Activated naive CD4-positive, alpha-beta T cell treated with anti-CD3 and anti-CD28 coated beads, Interleukin-2, amount 10 ng/mL, durations not matched to agents 7 days and 5 days (primary cell): Measurements from ENCODE around the gene TYRO3.
"Not testable (repeated sequence)": the region's sequence is repeated elsewhere in the genome, so short reads cannot be mapped to it uniquely, and the experiment has no call there.

Experiments used
- CTCF ChIA-PET: fragments of 350-600 bp; sonication (Branson Sonifier 250); formaldehyde crosslinking; loops from one replicate; lab custom pipeline; 2021; ENCODE audit warnings: antibody characterized with exemption; lab: Charles Lee
- DNase-seq: peaks from one replicate; pipeline ENCODE4 v3.0.0-alpha.2; 2020
- H3K27ac Mint-ChIP-seq: one replicate; pipeline ENCODE4 v1.8.0; 2021; ENCODE audit warnings: mild to moderate bottlenecking, moderate library complexity, mixed read lengths
- H3K27me3 Mint-ChIP-seq: one replicate; pipeline ENCODE4 v1.8.0; 2021; ENCODE audit warnings: mild to moderate bottlenecking, mixed read lengths
- H3K36me3 Mint-ChIP-seq: one replicate; pipeline ENCODE4 v1.8.0; 2021; ENCODE audit warnings: mixed read lengths
- H3K4me1 Mint-ChIP-seq: one replicate; pipeline ENCODE4 v1.8.0; 2021; ENCODE audit warnings: mixed read lengths
- H3K4me3 Mint-ChIP-seq: one replicate; pipeline ENCODE4 v1.8.0; 2021; ENCODE audit warnings: mild to moderate bottlenecking, moderate library complexity, mixed read lengths
- H3K9me3 Mint-ChIP-seq: one replicate; pipeline ENCODE4 v1.8.0; 2021; ENCODE audit warnings: mixed read lengths

Gene TYRO3

DNA sequence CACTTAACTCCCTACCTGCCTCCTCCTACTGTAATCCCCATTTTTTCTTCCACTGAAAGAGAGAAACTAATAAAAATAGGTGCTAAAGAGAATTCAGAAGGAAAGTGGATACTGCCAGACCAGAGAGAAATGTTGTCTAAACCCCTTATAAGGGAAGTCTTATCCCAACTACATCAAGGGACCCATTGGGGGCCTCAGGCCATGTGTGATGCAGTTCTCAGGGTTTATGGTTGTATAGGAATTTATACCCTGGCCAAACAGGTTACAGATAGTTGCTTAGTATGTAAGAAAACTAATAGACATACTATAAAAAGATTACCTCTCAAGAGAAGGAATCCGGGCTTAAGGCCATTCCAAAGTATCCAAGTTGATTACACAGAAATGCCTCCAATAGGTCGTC is 30.6 kb downstream of the TYRO3 start:
- H3K4me1 Mint-ChIP-seq, CTCF ChIA-PET, H3K36me3 Mint-ChIP-seq, H3K4me3 Mint-ChIP-seq, H3K9me3 Mint-ChIP-seq, DNase-seq, H3K27ac Mint-ChIP-seq: not testable (repeated sequence)
- H3K27me3 Mint-ChIP-seq, result peaks cover 65% of the 10 kb centered on the region

DNA sequence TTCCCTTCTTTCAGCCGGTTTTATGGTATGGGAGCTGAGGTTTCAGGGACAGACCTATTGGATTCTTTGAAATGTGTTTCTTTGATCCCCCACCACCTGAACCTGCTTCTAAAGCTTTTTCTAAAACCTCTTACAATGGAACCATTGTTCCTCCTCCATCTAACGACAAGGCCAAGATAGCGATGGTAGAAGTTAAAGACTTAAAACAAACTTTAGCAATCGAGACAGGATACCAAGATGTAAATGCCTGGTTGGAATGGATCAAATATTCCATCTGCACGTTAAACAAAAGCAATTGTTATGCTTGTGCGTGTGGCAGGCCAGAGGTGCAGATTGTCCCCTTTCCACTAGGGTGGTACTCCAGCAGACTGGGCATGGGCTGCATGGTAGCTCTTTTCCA is 32.2 kb downstream of the TYRO3 start:
- H3K27me3 Mint-ChIP-seq, result peaks cover 54% of the 10 kb centered on the region
- H3K36me3 Mint-ChIP-seq, H3K27ac Mint-ChIP-seq, H3K4me3 Mint-ChIP-seq, DNase-seq, H3K9me3 Mint-ChIP-seq, H3K4me1 Mint-ChIP-seq: not testable (repeated sequence)
- CTCF ChIA-PET, result interaction anchor here (0.9 to 1.4 kb wide), 2 partner anchors 15 to 229 kb away, joined by 3 to 5 read pairs; no protein-coding TSS in a partner anchor

DNA sequence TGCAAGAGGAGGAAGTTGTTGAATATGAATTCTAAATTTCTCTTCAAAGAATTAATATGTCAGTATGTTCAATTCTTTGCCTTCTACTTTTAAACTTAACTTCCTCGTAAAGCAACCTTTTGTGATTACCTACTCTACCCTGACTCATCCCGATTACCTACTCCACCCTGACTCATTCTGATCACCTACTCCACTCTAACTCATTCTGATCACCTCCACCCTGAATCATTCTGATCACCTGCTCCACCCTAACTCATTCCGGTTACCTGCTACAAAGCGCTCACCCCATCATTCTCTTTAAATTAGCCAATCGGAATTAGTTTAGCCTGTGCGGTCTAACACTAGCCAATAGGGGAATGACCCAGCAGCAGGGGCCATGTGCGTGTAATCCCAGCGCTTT is 33.7 kb downstream of the TYRO3 start:
- H3K9me3 Mint-ChIP-seq, H3K4me1 Mint-ChIP-seq, H3K36me3 Mint-ChIP-seq, DNase-seq, H3K27ac Mint-ChIP-seq, H3K4me3 Mint-ChIP-seq: not testable (repeated sequence)
- CTCF ChIA-PET, result interaction anchor here (1.4 to 1.7 kb wide), 2 partner anchors 11 to 16 kb away, joined by 5 to 6 read pairs; no protein-coding TSS in a partner anchor
- peaks cover 43% of the 10 kb centered on the region for H3K27me3 Mint-ChIP-seq

DNA sequence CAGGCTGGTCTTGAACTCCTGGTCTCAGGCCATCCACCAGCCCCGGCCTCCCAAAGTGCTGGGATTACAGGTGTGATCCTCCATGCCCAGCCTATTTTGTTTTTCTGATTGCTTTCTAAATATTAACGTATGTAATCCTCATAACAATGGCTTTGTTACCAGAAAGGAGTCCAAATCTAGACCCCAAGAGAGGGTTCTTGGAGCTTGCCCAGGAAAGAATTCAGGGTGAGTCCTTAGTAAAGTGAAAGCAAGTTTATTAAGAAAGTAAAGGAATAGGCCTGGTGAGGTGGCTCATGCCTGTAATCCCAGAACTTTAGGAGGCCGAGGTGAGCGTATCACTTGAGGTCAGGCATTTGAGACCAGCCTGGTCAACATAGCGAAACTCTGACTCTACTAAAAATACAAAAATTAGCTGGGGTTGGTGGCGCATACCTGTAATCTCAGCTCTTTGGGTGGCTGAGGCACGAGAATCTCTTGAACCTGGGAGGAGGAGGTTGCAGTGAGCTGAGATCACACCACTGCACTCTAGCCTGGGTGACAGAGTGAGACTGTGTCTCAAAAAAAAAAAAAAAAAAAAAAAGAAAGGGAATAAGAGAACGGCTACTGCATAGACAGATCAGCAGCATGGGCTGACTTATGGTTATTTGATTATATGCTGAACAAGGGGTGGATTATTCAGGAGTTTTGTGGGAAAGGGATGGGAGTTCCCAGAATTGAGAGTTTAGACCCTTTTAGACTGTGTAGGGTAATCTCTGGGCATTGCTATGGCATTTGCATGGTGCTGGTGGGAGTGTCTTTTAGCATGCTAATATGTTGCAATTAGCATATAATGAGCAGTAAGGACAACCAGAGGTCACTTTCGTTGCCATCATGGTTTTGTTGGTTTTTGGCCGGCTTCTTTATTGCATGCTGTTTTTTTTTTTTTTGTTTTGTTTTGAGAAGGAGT is 36.1 kb downstream of the TYRO3 start:
- Mint-ChIP-seq H3K4me1 (no peaks in the 10 kb centered on the region), H3K27ac (no peak overlapping the region), H3K36me3 (no peaks in the 10 kb centered on the region), H3K4me3 (no peak overlapping the region), H3K27me3 (peaks cover 38% of the 10 kb centered on the region), H3K9me3 (no peaks in the 10 kb centered on the region)
- CTCF ChIA-PET, result interaction anchor here (0.5 kb wide), 1 partner anchor 504 kb away, joined by 4 read pairs; no protein-coding TSS in a partner anchor
- no peak for DNase-seq

DNA sequence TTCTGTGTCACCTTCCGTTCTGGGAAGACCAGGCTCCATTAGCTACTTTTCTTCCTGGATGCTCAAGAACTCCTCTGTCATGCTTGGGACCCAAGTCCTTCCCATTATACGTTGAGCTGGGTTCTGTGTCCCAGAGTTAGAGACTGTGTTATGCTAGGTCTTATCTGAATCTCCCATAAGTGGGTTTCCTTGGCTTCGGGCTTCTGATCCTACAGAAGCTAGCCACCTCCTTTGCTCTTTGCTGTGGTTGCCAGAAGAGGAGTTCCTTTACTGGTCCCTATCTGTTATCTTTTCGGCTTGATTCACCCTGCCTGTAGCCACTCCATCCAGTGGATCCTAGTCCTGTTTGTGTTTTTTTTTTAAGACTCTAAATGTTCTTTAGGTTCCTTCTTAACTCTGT is 38.0 kb downstream of the TYRO3 start:
- no peaks in the 10 kb centered on the region for H3K36me3 Mint-ChIP-seq
- no peaks in the 10 kb centered on the region for H3K9me3 Mint-ChIP-seq
- no peak for DNase-seq
- CTCF ChIA-PET, result no interaction called here
- no peaks in the 10 kb centered on the region for H3K4me1 Mint-ChIP-seq
- no peak overlapping the region for H3K27ac Mint-ChIP-seq
- H3K27me3 Mint-ChIP-seq, result peaks cover 39% of the 10 kb centered on the region
- no peak overlapping the region for H3K4me3 Mint-ChIP-seq

DNA sequence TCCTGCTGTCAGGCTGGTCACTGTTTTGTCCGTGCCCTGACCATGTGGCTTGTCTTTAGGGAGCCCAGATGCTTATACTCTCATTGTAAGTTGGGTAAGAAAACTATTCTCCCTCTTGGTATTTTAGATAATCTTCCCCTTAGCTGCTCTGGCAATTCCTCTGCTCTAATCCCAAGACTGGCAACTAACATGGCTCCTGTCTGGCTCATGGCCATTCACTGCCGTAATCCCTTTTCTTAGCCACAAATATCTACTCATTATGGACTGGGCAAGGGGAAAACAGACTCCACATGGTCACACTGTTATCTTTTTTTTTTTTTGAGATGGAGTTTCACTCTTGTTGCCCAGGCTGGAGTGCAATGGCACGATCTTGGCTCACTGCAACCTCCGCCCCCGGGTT is 38.8 kb downstream of the TYRO3 start:
- no peak for DNase-seq
- Mint-ChIP-seq H3K27me3 (peaks cover 43% of the 10 kb centered on the region), H3K4me1 (no peaks in the 10 kb centered on the region), H3K36me3 (no peaks in the 10 kb centered on the region), H3K4me3 (no peak overlapping the region), H3K9me3 (no peaks in the 10 kb centered on the region), H3K27ac (no peak overlapping the region)
- CTCF ChIA-PET, result no interaction called here

DNA sequence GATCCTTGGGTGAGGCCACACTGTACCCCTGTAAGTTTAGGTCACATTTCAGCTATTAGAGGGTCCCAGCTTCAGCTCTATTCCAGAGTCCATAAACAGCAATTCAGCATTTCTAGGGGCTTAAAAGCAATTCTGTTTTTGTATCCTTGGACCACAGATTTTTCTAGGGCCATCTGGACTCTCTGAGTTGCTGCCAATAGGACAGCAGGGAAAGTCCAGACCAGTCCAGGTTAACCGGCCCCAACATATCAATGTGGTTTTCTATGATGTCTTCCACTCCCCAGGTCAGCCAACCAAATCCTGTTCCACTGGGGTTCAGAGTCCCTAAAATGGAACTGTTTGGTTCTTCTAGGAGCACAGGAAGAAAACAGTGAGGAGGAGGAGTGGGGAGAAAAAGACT is 40.0 kb downstream of the TYRO3 start:
- Mint-ChIP-seq H3K4me3 (no peak overlapping the region), H3K9me3 (no peaks in the 10 kb centered on the region), H3K4me1 (peaks cover 3% of the 10 kb centered on the region), H3K27ac (no peak overlapping the region), H3K36me3 (no peaks in the 10 kb centered on the region), H3K27me3 (peaks cover 46% of the 10 kb centered on the region)
- CTCF ChIA-PET, result no interaction called here
- no peak for DNase-seq

DNA sequence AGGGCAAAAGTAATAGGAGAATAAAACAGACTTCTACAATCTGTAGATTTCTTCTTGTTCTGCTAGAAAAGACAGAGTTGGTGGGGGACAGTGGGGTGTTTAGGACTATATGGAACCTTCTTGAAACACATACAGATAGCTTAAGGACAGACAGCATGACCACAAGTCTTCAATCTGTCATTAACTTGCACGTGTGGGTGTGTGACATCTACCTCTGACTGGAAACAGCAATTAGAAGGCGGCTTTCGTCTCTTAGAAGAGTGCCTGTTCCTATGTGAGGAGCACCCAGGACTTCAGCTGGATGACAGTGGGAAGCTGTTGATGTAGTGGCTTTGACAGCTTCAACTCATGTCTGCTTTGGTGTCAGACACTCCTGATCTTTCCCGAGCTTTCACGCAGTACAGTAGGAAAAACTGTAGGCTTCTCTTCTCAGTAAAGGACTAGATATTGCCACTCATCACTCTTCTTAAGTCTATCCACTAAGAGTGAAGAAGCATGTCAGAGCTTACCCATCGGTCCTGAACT is 44.5 kb downstream of the TYRO3 start:
- CTCF ChIA-PET, result interaction anchor here (0.7 to 3.1 kb wide), 17 partner anchors 9 to 926 kb away, joined by 3 to 27 read pairs (median 6); partner anchors contain the start of gene MGA
- no peak for DNase-seq
- H3K27me3 Mint-ChIP-seq, result peaks cover 66% of the 10 kb centered on the region
- H3K9me3 Mint-ChIP-seq, result no peaks in the 10 kb centered on the region
- H3K27ac Mint-ChIP-seq, result no peak overlapping the region
- no peak overlapping the region for H3K4me3 Mint-ChIP-seq
- peaks cover 8% of the 10 kb centered on the region for H3K4me1 Mint-ChIP-seq
- no peaks in the 10 kb centered on the region for H3K36me3 Mint-ChIP-seq

DNA sequence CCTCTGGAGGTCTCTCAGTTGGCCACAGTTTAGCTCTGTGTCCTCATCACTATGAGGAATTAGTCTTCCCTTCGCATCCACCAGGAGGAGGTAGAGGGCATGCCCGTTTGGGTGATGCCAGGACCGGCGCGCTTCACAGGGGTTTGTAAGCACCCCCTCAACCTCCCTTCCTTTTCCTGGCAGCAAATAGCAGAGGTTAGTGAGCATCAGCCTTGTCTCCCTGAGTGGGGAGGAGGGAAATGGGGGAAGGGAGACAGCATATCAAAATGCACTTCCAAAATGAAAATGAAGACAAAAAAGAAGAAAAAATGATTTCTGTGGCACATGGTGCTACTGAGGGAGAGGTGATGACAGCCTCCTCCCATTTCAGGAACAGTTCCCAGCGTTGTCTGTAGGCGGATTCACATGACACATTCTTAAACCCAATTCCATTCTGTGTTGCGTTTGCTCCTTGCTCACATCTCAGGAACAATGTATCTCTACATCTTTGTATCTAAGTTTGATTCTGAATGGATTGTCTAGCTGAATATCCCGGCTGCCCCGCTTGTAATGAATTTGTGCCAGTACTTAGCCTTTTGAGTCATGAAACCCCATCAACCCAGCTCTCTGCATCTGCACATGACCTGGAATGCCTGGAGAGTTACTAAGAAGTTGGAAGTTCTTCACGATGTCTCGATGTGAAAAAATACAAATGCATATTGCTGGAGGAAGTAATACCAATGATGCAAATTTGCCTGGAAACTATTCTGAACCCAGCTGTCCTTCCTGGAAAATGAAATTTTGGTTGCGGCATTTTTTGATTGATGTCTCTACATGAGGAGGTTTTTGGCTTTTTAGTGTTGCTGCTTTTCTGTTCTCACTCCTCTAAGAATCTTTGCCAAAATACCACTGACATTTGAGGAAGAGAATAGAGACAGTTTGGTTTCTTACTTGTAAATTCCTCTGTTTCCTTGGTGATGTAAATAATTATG is 45.2 kb downstream of the TYRO3 start:
- no peaks in the 10 kb centered on the region for H3K9me3 Mint-ChIP-seq
- no peak overlapping the region for H3K4me3 Mint-ChIP-seq
- H3K4me1 Mint-ChIP-seq, result peaks cover 8% of the 10 kb centered on the region
- no peak overlapping the region for H3K27ac Mint-ChIP-seq
- CTCF ChIA-PET, result interaction anchor here (0.7 to 3.1 kb wide), 19 partner anchors 8 to 925 kb away, joined by 3 to 27 read pairs (median 5); partner anchors contain the start of gene MGA
- no peaks in the 10 kb centered on the region for H3K36me3 Mint-ChIP-seq
- DNase-seq, result peak; percentile 69
- peaks cover 66% of the 10 kb centered on the region for H3K27me3 Mint-ChIP-seq

DNA sequence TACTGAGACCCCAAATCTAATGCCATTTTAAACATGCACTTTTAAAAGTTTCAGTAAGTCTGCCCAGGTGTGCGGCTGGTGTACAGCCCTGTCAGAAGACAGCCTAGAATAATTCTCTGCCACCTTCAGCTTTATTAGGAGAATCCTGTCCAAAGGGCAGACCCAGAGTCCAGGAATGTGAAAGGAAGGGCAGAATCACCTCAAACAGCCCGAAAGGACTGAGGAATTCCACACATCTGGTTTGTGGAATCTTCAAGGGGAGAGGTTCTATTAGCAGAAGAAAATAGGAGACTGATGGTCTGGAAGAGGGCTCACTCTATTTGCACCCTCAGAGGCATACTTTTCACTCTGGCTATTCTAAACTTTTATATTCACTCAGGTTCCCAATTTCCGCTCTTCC is 46.6 kb downstream of the TYRO3 start:
- CTCF ChIA-PET, result interaction anchor here (2.3 kb wide), 1 partner anchor 167 kb away, joined by 7 read pairs; no protein-coding TSS in a partner anchor
- Mint-ChIP-seq H3K9me3 (no peaks in the 10 kb centered on the region), H3K4me1 (peaks cover 8% of the 10 kb centered on the region), H3K27ac (no peak overlapping the region), H3K4me3 (no peak overlapping the region), H3K27me3 (peaks cover 58% of the 10 kb centered on the region), H3K36me3 (no peaks in the 10 kb centered on the region)
- DNase-seq, result no peak

DNA sequence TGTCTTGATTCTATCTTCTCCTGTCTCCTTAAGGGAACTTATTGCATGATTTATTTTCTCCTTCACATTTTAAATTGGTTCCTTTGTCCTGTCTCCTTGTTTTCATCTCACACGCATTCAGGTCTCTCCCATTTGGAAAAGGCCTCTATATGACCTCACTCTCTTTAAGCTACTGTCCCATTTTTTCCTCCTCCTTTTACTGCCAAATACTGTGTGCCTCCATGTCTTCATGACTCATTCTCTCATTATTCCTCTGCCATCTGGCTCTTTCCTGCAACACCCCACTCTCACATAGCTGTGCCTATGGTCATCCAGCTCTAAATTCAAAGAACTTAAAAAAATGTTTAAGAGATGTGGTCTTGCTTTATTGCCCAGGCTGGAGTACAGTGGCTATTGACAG is 48.0 kb downstream of the TYRO3 start:
- Mint-ChIP-seq H3K36me3 (no peaks in the 10 kb centered on the region), H3K27ac (no peak overlapping the region), H3K27me3 (peaks cover 48% of the 10 kb centered on the region), H3K4me1 (peaks cover 8% of the 10 kb centered on the region), H3K9me3 (no peaks in the 10 kb centered on the region), H3K4me3 (no peak overlapping the region)
- DNase-seq, result no peak
- CTCF ChIA-PET, result interaction anchor here (0.7 kb wide), 1 partner anchor 13 kb away, joined by 4 read pairs; no protein-coding TSS in a partner anchor

DNA sequence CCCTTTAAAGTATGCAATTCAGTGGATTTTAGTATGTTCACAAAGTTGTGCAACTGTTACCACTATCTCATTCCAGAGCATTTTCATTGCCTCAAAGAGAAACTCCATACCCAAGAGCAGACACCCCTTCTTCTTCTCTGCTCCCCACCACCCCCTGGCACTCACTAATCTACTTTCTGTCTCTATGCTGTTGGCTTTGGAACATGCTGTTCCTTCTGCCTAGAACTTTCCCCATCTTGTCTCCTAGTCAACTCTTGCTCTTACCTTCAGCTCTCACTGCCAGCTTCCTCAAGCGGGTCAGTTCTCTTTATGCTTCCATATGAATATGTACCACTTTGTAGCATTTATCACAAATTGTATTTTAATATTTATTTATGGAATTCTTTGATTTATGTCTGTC is 50.1 kb downstream of the TYRO3 start:
- Mint-ChIP-seq H3K27ac (no peak overlapping the region), H3K27me3 (peaks cover 30% of the 10 kb centered on the region), H3K36me3 (no peaks in the 10 kb centered on the region), H3K4me3 (no peak overlapping the region), H3K9me3 (no peaks in the 10 kb centered on the region), H3K4me1 (peaks cover 5% of the 10 kb centered on the region)
- no peak for DNase-seq
- CTCF ChIA-PET, result interaction anchor here (1.1 kb wide), 1 partner anchor 144 kb away, joined by 3 read pairs; no protein-coding TSS in a partner anchor

DNA sequence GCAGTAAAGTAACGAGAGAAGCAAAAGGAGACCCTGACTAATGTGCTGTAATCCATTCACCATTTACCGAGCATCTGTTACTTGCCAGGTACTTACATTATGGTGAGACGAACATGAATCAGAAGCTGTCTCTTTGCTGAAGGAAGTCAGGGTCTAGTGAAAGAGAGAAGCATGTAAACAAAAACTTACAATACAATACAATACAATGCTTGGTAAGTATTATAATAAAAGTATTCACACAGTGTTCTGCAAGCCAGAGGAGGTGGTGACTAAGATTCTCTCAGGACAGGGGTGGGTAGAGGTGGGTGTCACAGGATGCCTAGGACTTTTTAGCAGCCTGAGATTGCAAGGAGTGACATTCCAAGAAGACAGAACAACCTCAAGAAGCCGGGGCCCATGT is 51.0 kb downstream of the TYRO3 start:
- H3K4me1 Mint-ChIP-seq, result no peaks in the 10 kb centered on the region
- no peak overlapping the region for H3K4me3 Mint-ChIP-seq
- CTCF ChIA-PET, result interaction anchor here (1.1 kb wide), 1 partner anchor 144 kb away, joined by 3 read pairs; no protein-coding TSS in a partner anchor
- no peak for DNase-seq
- no peaks in the 10 kb centered on the region for H3K9me3 Mint-ChIP-seq
- no peak overlapping the region for H3K27ac Mint-ChIP-seq
- no peaks in the 10 kb centered on the region for H3K36me3 Mint-ChIP-seq
- H3K27me3 Mint-ChIP-seq, result peaks cover 25% of the 10 kb centered on the region
